Stomach (tissue), 9 donors: ENCODE results near the gene NKAIN4. TPM values are rescaled to one million over a fixed set of nuclear protein-coding genes. Genes with fewer than 3 reads are reported as not detected.

Source experiments
- DNase-seq, 2 donors: peaks; one replicate each; pipeline versions ENCODE4 v3.0.0 to v3.0.0-alpha.2; 2013 to 2019
- H3K27ac ChIP-seq, 5 donors: fragments of 200-600 bp in 4 of 5; sonication (generic) in 4 of 5; one replicate each; pipeline ENCODE4 v1.5.1; 2013 to 2019; ENCODE audit warnings: mild to moderate bottlenecking in 1 of 5, moderate library complexity in 1 of 5
- H3K27me3 ChIP-seq, 3 donors: fragments of 200-600 bp; sonication (generic); one replicate each; pipeline ENCODE4 v1.5.1; 2017 to 2019; ENCODE audit warnings: mixed run types in 1 of 3
- H3K36me3 ChIP-seq, 4 donors: fragments of 200-600 bp; sonication (generic); 1 replicate in 3 of 4; 2 replicates in 1 of 4; pipeline ENCODE4 v1.5.1; 2016 to 2019
- H3K4me1 ChIP-seq, 4 donors: fragments of 200-600 bp; sonication (generic); one replicate each; pipeline ENCODE4 v1.5.1; 2016 to 2019
- H3K4me3 ChIP-seq, 4 donors: fragments of 200-600 bp; sonication (generic) in 3 of 4; one replicate each; pipeline ENCODE4 v1.5.1; 2016 to 2019; ENCODE audit warnings: mild to moderate bottlenecking in 1 of 4
- H3K9me3 ChIP-seq, 4 donors: fragments of 200-600 bp; sonication (generic); one replicate each; pipeline ENCODE4 v1.5.1; 2016 to 2019
- EP300 ChIP-seq: sonication (generic); formaldehyde crosslinking; IDR thresholded peaks from one replicate; pipeline ENCODE4 v1.6.1; 2017; ENCODE audit warnings: antibody characterized with exemption
- POLR2A ChIP-seq, 4 donors: fragments of 450-650 bp; IDR thresholded peaks; one replicate each; pipeline ENCODE4 v1.6.1; 2016; ENCODE audit warnings: antibody characterized with exemption in 4 of 4, control low read depth in 2 of 4, mild to moderate bottlenecking in 1 of 4, moderate library complexity in 1 of 4
- POLR2AphosphoS5 ChIP-seq, 3 donors: sonication (generic); formaldehyde crosslinking; IDR thresholded peaks; one replicate each; pipeline ENCODE4 v1.6.1; 2016; ENCODE audit warnings: antibody characterized with exemption in 3 of 3
- WGBS, 5 donors: extraction: QIAGEN DNeasy Blood & Tissue Kit in 3 of 5; methylation state at CpG; one replicate each; pipeline versions ENCODE4 v1.1.5 to v1.1.7; 2013 to 2018; 5-methylcytosine and 5-hydroxymethylcytosine counted together
- intact Hi-C: fragments of 100-400 bp; cut with DNase I; formaldehyde crosslinking; loops from one replicate; pipeline ENCODE4 v1.15.1; 2023; ENCODE audit warnings: low total_unique reads
- polyA plus RNA-seq, 3 donors: library from polyadenylated mRNA; stranded (reverse); fragments of 200-250 nt; gene quantifications; one replicate each; pipeline ENCODE4 v1.2.3, GENCODE V29; 2013
- total RNA-seq, 5 donors: library from RNA; depleted of rRNA; stranded (reverse); fragments of >200 nt; gene quantifications; one replicate each; pipeline versions ENCODE4 v1.1.0 to v1.2.3, GENCODE V29; 2014 to 2016
- TF ChIP-seq, protein P1 (sequence below), 7 experiments: fragments of 450-650 bp in 4 of 7; fragments of 200-600 bp in 3 of 7; sonication (generic) in 3 of 7; IDR thresholded peaks; one replicate each; pipeline ENCODE4 v1.5.1; 2016 to 2019; ENCODE audit warnings: antibody characterized with exemption in 7 of 7, control low read depth in 2 of 7, mild to moderate bottlenecking in 1 of 7
- donor health status: healthy with polysubstance abuse.
- donor health status: Bipolar disorder and iron deficiency.
- donor health status: healthy.

NKAIN4 gene
- total and polyA plus RNA-seq, 8 donors = 0.28 to 4.4 (median 1.2) TPM; not detected in 5

DNA sequence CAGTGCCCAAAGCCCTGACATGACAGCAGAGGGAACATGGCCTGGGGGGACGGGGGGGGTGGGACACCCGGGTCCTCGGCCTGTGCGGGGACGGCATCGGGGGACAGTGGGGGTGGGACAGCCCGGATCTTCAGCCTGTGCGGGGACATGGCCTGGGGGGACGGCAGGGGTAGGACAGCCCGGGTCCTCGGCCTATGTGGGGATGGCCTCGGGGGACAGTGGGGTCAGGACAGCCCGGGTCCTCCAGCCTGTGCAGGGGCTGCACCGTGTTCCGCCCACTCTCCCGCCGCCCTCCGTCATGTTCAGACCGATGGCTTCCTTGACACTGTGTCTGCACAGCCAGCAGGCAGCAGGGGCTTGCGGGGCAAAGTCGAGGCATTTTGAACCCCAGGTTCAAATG, 11.5 kb downstream of the NKAIN4 start:
- Histone ChIP-seq H3K4me1 (peaks cover 0 to 8% (median 0%) of the 10 kb centered on the region in 4 donors), H3K4me3 (no peak overlapping the region), H3K9me3 (no peaks in the 10 kb centered on the region), H3K27ac (no peak overlapping the region), H3K27me3 (peaks cover 0 to 98% (median 9%) of the 10 kb centered on the region in 3 donors), H3K36me3 (no peaks in the 10 kb centered on the region)
- TF ChIP-seq EP300 (no peak), POLR2A (IDR thresholded peaks at IDR 0.05) (no peak), POLR2AphosphoS5 (IDR thresholded peaks at IDR 0.05) (no peak)
- TF ChIP-seq, protein P1, sequence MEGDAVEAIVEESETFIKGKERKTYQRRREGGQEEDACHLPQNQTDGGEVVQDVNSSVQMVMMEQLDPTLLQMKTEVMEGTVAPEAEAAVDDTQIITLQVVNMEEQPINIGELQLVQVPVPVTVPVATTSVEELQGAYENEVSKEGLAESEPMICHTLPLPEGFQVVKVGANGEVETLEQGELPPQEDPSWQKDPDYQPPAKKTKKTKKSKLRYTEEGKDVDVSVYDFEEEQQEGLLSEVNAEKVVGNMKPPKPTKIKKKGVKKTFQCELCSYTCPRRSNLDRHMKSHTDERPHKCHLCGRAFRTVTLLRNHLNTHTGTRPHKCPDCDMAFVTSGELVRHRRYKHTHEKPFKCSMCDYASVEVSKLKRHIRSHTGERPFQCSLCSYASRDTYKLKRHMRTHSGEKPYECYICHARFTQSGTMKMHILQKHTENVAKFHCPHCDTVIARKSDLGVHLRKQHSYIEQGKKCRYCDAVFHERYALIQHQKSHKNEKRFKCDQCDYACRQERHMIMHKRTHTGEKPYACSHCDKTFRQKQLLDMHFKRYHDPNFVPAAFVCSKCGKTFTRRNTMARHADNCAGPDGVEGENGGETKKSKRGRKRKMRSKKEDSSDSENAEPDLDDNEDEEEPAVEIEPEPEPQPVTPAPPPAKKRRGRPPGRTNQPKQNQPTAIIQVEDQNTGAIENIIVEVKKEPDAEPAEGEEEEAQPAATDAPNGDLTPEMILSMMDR (IDR thresholded peaks at IDR 0.05) = no peak
- intact Hi-C loops = no loop called here
- 83 to 95% (median 86%) methylated on average over 3 to 21 of the region's 21 CpGs for WGBS, 5 donors
- DNase-seq = no peak

DNA sequence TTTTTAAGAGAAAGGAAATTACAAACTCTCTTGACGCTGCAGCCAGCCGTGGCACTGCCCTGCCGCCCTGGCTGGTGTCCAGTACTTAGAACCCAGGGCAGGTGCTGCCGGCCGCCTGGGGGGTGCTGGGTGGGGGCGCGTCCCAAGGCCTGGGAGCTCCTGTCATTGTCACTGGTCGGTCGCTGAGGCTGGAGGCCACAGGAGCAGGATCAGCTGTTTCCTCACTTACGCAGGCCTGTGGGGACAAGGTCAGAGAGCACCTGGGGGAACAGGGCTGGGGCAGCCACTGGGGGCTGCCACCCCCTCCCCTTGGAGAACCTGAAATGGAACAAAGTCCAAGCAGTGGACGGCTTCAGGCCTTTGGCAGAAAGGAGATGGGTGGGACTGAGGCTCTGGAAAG, 13.0 kb downstream of the NKAIN4 start:
- Histone ChIP-seq H3K4me3 (no peak overlapping the region), H3K36me3 (no peaks in the 10 kb centered on the region), H3K4me1 (no peaks in the 10 kb centered on the region), H3K27ac (no peak overlapping the region), H3K27me3 (peaks cover 0 to 98% (median 3%) of the 10 kb centered on the region in 3 donors), H3K9me3 (no peaks in the 10 kb centered on the region)
- TF ChIP-seq, protein P1 (IDR thresholded peaks at IDR 0.05) = no peak
- TF ChIP-seq EP300 = no peak
- WGBS, 5 donors = 14 to 44% (median 24%) methylated on average over 9 to 11 of the region's 11 CpGs
- no peak for DNase-seq
- intact Hi-C loops = no loop called here

DNA sequence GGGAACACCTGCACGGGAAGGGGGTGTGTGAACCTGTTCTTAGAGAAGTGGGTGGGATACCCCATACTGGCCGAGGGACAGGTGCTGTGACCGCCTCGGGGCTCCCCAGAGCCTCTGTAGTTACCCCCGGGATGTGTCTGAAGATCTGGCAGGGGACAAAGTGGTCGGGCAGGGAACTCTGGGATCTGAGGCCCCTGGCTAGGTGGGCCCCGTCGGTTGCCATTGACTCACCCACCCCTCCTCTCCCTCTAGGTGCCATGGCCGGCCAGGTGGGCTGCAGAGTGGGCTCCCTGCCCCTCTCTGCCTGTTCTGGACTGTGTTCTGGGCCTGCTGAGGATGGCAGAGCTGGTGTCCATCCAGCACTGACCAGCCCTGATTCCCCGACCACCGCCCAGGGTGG, 14.3 kb downstream of the NKAIN4 start:
- Histone ChIP-seq H3K27ac (no peak overlapping the region), H3K4me3 (no peak overlapping the region), H3K9me3 (no peaks in the 10 kb centered on the region), H3K36me3 (no peaks in the 10 kb centered on the region), H3K27me3 (peaks cover 0 to 98% (median 12%) of the 10 kb centered on the region in 3 donors), H3K4me1 (no peaks in the 10 kb centered on the region)
- intact Hi-C loops = no loop called here
- no peak for DNase-seq
- 80 to 85% (median 83%) methylated on average over 10 to 11 of the region's 11 CpGs for WGBS, 5 donors
- no peak for TF ChIP-seq POLR2AphosphoS5 (IDR thresholded peaks at IDR 0.05)

DNA sequence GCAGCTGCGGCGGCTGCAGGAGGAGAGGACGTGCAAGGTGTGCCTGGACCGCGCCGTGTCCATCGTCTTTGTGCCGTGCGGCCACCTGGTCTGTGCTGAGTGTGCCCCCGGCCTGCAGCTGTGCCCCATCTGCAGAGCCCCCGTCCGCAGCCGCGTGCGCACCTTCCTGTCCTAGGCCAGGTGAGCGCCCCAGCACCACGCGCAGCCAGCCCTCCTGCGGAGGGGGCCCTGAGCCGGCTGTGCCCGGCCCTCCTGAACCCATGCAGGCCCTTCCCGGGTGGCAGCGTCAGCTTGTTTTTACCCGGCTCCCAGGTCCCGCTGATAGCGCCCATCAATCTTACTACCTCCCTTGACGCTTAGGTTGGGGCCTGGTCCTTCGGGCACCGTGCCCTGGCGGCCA, 14.8 kb downstream of the NKAIN4 start:
- no peaks in the 10 kb centered on the region for H3K36me3 ChIP-seq
- H3K9me3 ChIP-seq = no peaks in the 10 kb centered on the region
- TF ChIP-seq, protein P1 (IDR thresholded peaks at IDR 0.05) = no peak
- H3K4me1 ChIP-seq = no peaks in the 10 kb centered on the region
- no peak for DNase-seq
- WGBS, 5 donors = 85 to 92% (median 86%) methylated on average over 18 to 30 of the region's 30 CpGs
- no peak overlapping the region for H3K4me3 ChIP-seq
- peaks cover 0 to 98% (median 12%) of the 10 kb centered on the region in 3 donors for H3K27me3 ChIP-seq
- intact Hi-C loops = no loop called here
- no peak overlapping the region for H3K27ac ChIP-seq

DNA sequence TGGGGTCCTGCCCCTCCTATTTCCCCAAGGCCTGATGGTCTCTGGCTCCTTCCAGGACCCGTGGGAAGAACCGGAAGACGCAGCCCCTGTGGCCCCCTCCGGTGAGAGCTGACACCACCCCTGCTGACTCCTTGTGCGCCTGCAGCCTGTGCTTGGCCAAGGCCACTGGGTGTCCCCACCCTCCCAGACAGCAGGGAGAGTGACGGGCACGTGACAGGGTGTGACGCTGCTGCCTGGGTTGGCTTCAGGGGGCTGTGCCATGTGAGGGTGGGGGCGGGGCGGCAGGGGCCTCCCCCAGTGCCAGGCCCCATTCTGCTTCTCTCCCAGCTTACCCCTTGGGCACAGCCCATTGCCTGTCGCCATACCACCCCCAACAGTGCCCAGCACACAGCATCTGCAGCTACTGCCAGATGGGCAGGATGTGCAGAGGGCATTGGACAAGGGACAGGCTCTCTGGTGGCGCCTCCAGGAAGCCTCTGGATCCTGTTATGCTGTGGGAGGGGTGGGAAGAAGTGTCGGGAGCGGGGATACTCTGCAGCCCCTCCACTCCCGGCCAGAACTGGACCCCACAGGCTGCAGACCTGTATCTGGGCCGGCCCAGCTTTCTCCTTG, 15.6 kb downstream of the NKAIN4 start:
- DNase-seq = peak in 1 of 2 donors; percentile 58
- no peaks in the 10 kb centered on the region for H3K36me3 ChIP-seq
- TF ChIP-seq POLR2AphosphoS5 (IDR thresholded peaks at IDR 0.05) (no peak), EP300 (no peak), POLR2A (IDR thresholded peaks at IDR 0.05) (no peak)
- TF ChIP-seq, protein P1 (IDR thresholded peaks at IDR 0.05) = no peak
- no peak overlapping the region for H3K27ac ChIP-seq
- no peaks in the 10 kb centered on the region for H3K4me1 ChIP-seq
- no peaks in the 10 kb centered on the region for H3K9me3 ChIP-seq
- intact Hi-C loops = no loop called here
- H3K27me3 ChIP-seq = peaks cover 0 to 98% (median 12%) of the 10 kb centered on the region in 3 donors
- no peak overlapping the region for H3K4me3 ChIP-seq
- 35 to 51% (median 43%) methylated on average over 10 to 16 of the region's 16 CpGs for WGBS, 5 donors
